Caco-2 (cell line): ENCODE measurements around the gene CPNE2. TPM values are rescaled to one million over a fixed set of nuclear protein-coding genes. Genes with fewer than 3 reads are reported as not detected.

Experiments used
- BruUV-seq: library from RNA; stranded (reverse); fragments of 400-500 nt; replicated peaks from 2 replicates; lab custom pipeline; 2021; lab: Mats Ljungman, UMichigan
- CTCF ChIA-PET: fragments of 300-600 bp; sonication (Branson Sonifier 250); formaldehyde crosslinking; loops from one replicate; lab custom pipeline; 2022; ENCODE audit warnings: antibody characterized with exemption; lab: Charles Lee
- POLR2A ChIA-PET: fragments of 300-600 bp; sonication (Branson Sonifier 250); formaldehyde crosslinking; loops from one replicate; lab custom pipeline; 2022; ENCODE audit warnings: antibody characterized with exemption; lab: Charles Lee
- DNase-seq, 2 experiments: peaks; one replicate each; pipeline versions ENCODE4 v3.0.0 to v3.0.0-alpha.2; 2020 to 2022
- H3K27me3 ChIP-seq: replicated peaks from 2 replicates; pipeline ENCODE4 v1.6.0; 2011; ENCODE audit warnings: low read length; ENCODE audit not compliant: control insufficient read depth, insufficient read depth
- H3K36me3 ChIP-seq: 2 replicates; pipeline ENCODE4 v1.5.1; 2011; ENCODE audit warnings: low read length; ENCODE audit not compliant: control insufficient read depth, insufficient read depth
- H3K4me1 ChIP-seq: fragments of 250-450 bp; sonication (Bioruptor Pico); 2 replicates; pipeline ENCODE4 v1.5.1; 2020; ENCODE audit warnings: mild to moderate bottlenecking
- H3K4me3 ChIP-seq: 2 replicates; pipeline ENCODE4 v1.5.1; 2011; ENCODE audit warnings: low read depth, mild to moderate bottlenecking, control low read depth, low read length
- H3K9me3 ChIP-seq: fragments of 250-450 bp; sonication (Bioruptor Pico); 2 replicates; pipeline ENCODE4 v1.5.1; 2020; ENCODE audit warnings: mild to moderate bottlenecking, moderate library complexity
- H3K27ac Mint-ChIP-seq: one replicate; pipeline ENCODE4 v1.8.0; 2022; ENCODE audit warnings: mixed read lengths; ENCODE audit not compliant: unreplicated experiment
- H3K27me3 Mint-ChIP-seq: one replicate; pipeline ENCODE4 v1.8.0; 2022; ENCODE audit warnings: mixed read lengths; ENCODE audit not compliant: insufficient read depth, unreplicated experiment
- H3K36me3 Mint-ChIP-seq: one replicate; pipeline ENCODE4 v1.8.0; 2022; ENCODE audit warnings: mild to moderate bottlenecking, mixed read lengths; ENCODE audit not compliant: insufficient read depth, unreplicated experiment
- H3K4me1 Mint-ChIP-seq: one replicate; pipeline ENCODE4 v1.8.0; 2022; ENCODE audit warnings: low read depth, mixed read lengths; ENCODE audit not compliant: unreplicated experiment
- H3K4me3 Mint-ChIP-seq: one replicate; pipeline ENCODE4 v1.8.0; 2022; ENCODE audit warnings: mild to moderate bottlenecking, moderate library complexity, mixed read lengths; ENCODE audit not compliant: unreplicated experiment
- H3K9me3 Mint-ChIP-seq: one replicate; pipeline ENCODE4 v1.8.0; 2022; ENCODE audit warnings: mixed read lengths; ENCODE audit not compliant: unreplicated experiment
- CTCF ChIP-seq, 2 experiments: fragments of 200-600 bp in 1 of 2; IDR thresholded peaks; 1 replicate in 1 of 2; 2 replicates in 1 of 2; pipeline versions ENCODE4 v1.5.1 to v1.8.0; 2011 to 2022; ENCODE audit warnings: antibody characterized with exemption in 1 of 2, control low read depth in 1 of 2, inconsistent platforms in 1 of 2, low read depth in 1 of 2, low read length in 1 of 2, mild to moderate bottlenecking in 1 of 2, moderate library complexity in 1 of 2; ENCODE audit not compliant: insufficient read depth in 1 of 2, severe bottlenecking in 1 of 2, unreplicated experiment in 1 of 2
- intact Hi-C: fragments of 100-400 bp; cut with micrococcal nuclease; formaldehyde crosslinking; loops from one replicate; pipeline ENCODE4 v1.10.0; 2022; ENCODE audit not compliant: unreplicated experiment
- total RNA-seq: library from RNA; stranded (reverse); gene quantifications from 2 replicates; pipeline ENCODE4 v1.2.3, GENCODE V29; 2022

The CPNE2 gene
- total RNA-seq, 1 experiment from 2014 or later: 46.3 TPM

- no peak for DNase-seq
- Mint-ChIP-seq H3K4me3 (no peak overlapping the region), H3K4me1 (no peaks in the 10 kb centered on the region), H3K27ac (no peak overlapping the region), H3K36me3 (peaks cover 78% of the 10 kb centered on the region), H3K27me3 (no peaks in the 10 kb centered on the region), H3K9me3 (no peaks in the 10 kb centered on the region)
- no peak for TF ChIP-seq CTCF (IDR thresholded peaks at IDR 0.05; ENCODE audit: insufficient read depth in 1 of 2, low read depth in 1 of 2, low read length in 1 of 2, severe bottlenecking in 1 of 2, unreplicated experiment in 1 of 2)
- intact Hi-C loops: loop anchor here (5.0 kb wide), 1 partner anchor 204 kb away; the partner anchor contains the start of gene CETP
- Histone ChIP-seq H3K4me1 (no peaks in the 10 kb centered on the region), H3K4me3 (no peak overlapping the region), H3K9me3 (no peaks in the 10 kb centered on the region), H3K27me3 (no peaks in the 10 kb centered on the region), H3K36me3 (peaks cover 6% of the 10 kb centered on the region)
- no TSS peak for BruUV-seq
- ChIA-PET CTCF (interaction anchor here (0.6 kb wide), 1 partner anchor 34 kb away, joined by 4 read pairs; no protein-coding TSS in a partner anchor), POLR2A (no interaction called here)
These were observed 74.1 kb downstream of the CPNE2 start for GRCh38 chr16:57166451-57166850.

GRCh38 chr16:57166951-57167350 lies 74.6 kb downstream of the CPNE2 start:
- H3K9me3 Mint-ChIP-seq: no peaks in the 10 kb centered on the region
- POLR2A ChIA-PET: no interaction called here
- intact Hi-C loops: loop anchor here (1.0 to 5.0 kb wide), 2 partner anchors 205 to 300 kb away; partner anchors contain the start of gene CETP
- Histone ChIP-seq H3K4me3 (no peak overlapping the region), H3K36me3 (peaks cover 6% of the 10 kb centered on the region), H3K27me3 (no peaks in the 10 kb centered on the region), H3K9me3 (no peaks in the 10 kb centered on the region), H3K4me1 (no peaks in the 10 kb centered on the region)
- no TSS peak for BruUV-seq
- TF ChIP-seq CTCF (IDR thresholded peaks at IDR 0.05; ENCODE audit: insufficient read depth in 1 of 2, low read depth in 1 of 2, low read length in 1 of 2, severe bottlenecking in 1 of 2, unreplicated experiment in 1 of 2): no peak
- no peaks in the 10 kb centered on the region for H3K27me3 Mint-ChIP-seq
- DNase-seq: no peak
- peaks cover 78% of the 10 kb centered on the region for H3K36me3 Mint-ChIP-seq
- CTCF ChIA-PET: no interaction called here
- H3K4me3 Mint-ChIP-seq: no peak overlapping the region
- H3K27ac Mint-ChIP-seq: no peak overlapping the region
- no peaks in the 10 kb centered on the region for H3K4me1 Mint-ChIP-seq

GRCh38 chr16:57167538-57167937 lies 75.2 kb downstream of the CPNE2 start:
- ChIA-PET CTCF (no interaction called here), POLR2A (no interaction called here)
- Mint-ChIP-seq H3K9me3 (no peaks in the 10 kb centered on the region), H3K4me1 (no peaks in the 10 kb centered on the region), H3K27ac (no peak overlapping the region), H3K4me3 (no peak overlapping the region), H3K27me3 (no peaks in the 10 kb centered on the region), H3K36me3 (peaks cover 78% of the 10 kb centered on the region)
- TF ChIP-seq CTCF (IDR thresholded peaks at IDR 0.05; ENCODE audit: insufficient read depth in 1 of 2, low read depth in 1 of 2, low read length in 1 of 2, severe bottlenecking in 1 of 2, unreplicated experiment in 1 of 2): no peak
- Histone ChIP-seq H3K4me1 (no peaks in the 10 kb centered on the region), H3K4me3 (no peak overlapping the region), H3K27me3 (no peaks in the 10 kb centered on the region), H3K36me3 (peaks cover 6% of the 10 kb centered on the region), H3K9me3 (no peaks in the 10 kb centered on the region)
- intact Hi-C loops: loop anchor here (1.0 to 5.0 kb wide), 2 partner anchors 205 to 300 kb away; partner anchors contain the start of gene CETP
- no peak for DNase-seq
- no TSS peak for BruUV-seq
